Parathyroid adenoma (tissue), 2 donors: ENCODE measurements around the gene HS3ST5.
"Not testable (repeated sequence)": the region's sequence is repeated elsewhere in the genome, so short reads cannot be mapped to it uniquely, and the experiment has no call there.

Source experiments
- H2AFZ ChIP-seq: fragments of 300-600 bp; sonication (generic); one replicate; pipeline ENCODE4 v1.7.0; 2017; ENCODE audit warnings: antibody characterized with exemption, mild to moderate bottlenecking
- H3K27ac ChIP-seq: fragments of 300-600 bp; sonication (generic); one replicate; pipeline ENCODE4 v1.7.0; 2017
- H3K27me3 ChIP-seq: fragments of 300-600 bp; sonication (generic); one replicate; pipeline ENCODE4 v1.7.0; 2017; ENCODE audit warnings: low read length; ENCODE audit not compliant: control insufficient read depth, insufficient read depth
- H3K36me3 ChIP-seq: fragments of 300-600 bp; sonication (generic); one replicate; pipeline ENCODE4 v1.7.0; 2017; ENCODE audit warnings: low read length; ENCODE audit not compliant: control insufficient read depth, insufficient read depth
- H3K4me1 ChIP-seq: fragments of 300-600 bp; sonication (generic); one replicate; pipeline ENCODE4 v1.7.0; 2017; ENCODE audit warnings: control low read depth
- H3K4me2 ChIP-seq: fragments of 300-600 bp; sonication (generic); one replicate; pipeline ENCODE4 v1.7.0; 2017; ENCODE audit warnings: low read length
- H3K4me3 ChIP-seq: fragments of 300-600 bp; sonication (generic); one replicate; pipeline ENCODE4 v1.7.0; 2017; ENCODE audit warnings: low read depth, low read length
- H3K79me2 ChIP-seq: fragments of 300-600 bp; sonication (generic); one replicate; pipeline ENCODE4 v1.7.0; 2017; ENCODE audit warnings: control low read depth
- H3K9ac ChIP-seq: fragments of 300-600 bp; sonication (generic); one replicate; pipeline ENCODE4 v1.7.0; 2017; ENCODE audit warnings: mild to moderate bottlenecking
- H3K9me3 ChIP-seq: fragments of 300-600 bp; sonication (generic); one replicate; pipeline ENCODE4 v1.7.0; 2017; ENCODE audit warnings: low read length; ENCODE audit not compliant: control insufficient read depth
- TF ChIP-seq, protein P1 (sequence below): fragments of 300-600 bp; sonication (generic); IDR thresholded peaks from one replicate; pipeline ENCODE4 v1.7.0; 2017; ENCODE audit warnings: antibody characterized with exemption, mild to moderate bottlenecking
- donor health status: primary hyperparathyroidism.

Gene HS3ST5

DNA sequence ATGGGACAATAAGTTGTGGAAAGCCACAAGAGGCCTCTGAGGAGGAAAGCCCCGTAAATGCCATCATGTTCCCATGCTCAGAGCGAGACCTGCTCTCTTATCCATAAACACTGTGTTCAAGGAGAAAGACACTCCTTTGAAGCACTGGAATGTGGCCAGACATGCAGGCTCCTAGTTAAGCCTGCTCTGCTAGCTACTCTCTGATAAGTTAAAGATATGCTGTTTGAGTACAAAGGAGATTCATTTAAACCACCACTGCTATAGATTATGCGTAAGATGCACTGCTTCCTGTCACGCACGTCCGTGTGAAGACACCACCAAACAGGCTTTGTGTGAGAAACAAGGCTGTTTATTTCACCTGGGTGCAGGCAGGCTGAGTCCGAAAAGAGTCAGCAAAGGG, 331.3 kb downstream of the HS3ST5 start:
- H3K9me3 ChIP-seq, H3K4me2 ChIP-seq, H3K27ac ChIP-seq, H3K36me3 ChIP-seq, H3K4me1 ChIP-seq, H3K79me2 ChIP-seq, H3K27me3 ChIP-seq, H2AFZ ChIP-seq, H3K4me3 ChIP-seq, H3K9ac ChIP-seq: not testable (repeated sequence)

DNA sequence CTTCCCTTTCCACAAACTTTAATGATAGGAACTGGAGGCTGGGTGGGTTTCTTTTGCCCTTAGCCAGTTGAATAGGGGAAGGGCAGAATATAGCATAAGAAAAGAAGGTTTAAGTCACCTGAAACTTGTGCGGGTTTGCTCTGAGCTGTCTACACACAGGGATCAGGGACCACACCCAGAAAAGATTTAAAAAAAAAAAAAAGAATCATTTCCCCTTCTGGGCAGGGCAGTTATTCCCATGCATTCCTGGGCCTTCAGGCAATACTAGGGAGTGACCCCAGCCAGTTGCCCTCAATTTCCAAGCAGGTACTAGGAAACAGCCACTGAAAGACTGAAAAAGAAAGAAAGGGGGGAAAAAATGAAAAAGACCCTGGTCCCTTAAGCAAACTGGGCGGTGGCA, 332.3 kb downstream of the HS3ST5 start:
- H3K4me1 ChIP-seq: no peaks in the 10 kb centered on the region
- no peak overlapping the region for H3K27ac ChIP-seq
- H3K27me3 ChIP-seq: no peaks in the 10 kb centered on the region
- TF ChIP-seq, protein P1, sequence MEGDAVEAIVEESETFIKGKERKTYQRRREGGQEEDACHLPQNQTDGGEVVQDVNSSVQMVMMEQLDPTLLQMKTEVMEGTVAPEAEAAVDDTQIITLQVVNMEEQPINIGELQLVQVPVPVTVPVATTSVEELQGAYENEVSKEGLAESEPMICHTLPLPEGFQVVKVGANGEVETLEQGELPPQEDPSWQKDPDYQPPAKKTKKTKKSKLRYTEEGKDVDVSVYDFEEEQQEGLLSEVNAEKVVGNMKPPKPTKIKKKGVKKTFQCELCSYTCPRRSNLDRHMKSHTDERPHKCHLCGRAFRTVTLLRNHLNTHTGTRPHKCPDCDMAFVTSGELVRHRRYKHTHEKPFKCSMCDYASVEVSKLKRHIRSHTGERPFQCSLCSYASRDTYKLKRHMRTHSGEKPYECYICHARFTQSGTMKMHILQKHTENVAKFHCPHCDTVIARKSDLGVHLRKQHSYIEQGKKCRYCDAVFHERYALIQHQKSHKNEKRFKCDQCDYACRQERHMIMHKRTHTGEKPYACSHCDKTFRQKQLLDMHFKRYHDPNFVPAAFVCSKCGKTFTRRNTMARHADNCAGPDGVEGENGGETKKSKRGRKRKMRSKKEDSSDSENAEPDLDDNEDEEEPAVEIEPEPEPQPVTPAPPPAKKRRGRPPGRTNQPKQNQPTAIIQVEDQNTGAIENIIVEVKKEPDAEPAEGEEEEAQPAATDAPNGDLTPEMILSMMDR: no peak
- H3K36me3 ChIP-seq: no peaks in the 10 kb centered on the region
- H3K9ac ChIP-seq: no peak overlapping the region
- H3K79me2 ChIP-seq: no peaks in the 10 kb centered on the region
- no peak overlapping the region for H3K4me3 ChIP-seq
- no peak overlapping the region for H2AFZ ChIP-seq
- H3K9me3 ChIP-seq: no peaks in the 10 kb centered on the region
- H3K4me2 ChIP-seq: no peak overlapping the region

DNA sequence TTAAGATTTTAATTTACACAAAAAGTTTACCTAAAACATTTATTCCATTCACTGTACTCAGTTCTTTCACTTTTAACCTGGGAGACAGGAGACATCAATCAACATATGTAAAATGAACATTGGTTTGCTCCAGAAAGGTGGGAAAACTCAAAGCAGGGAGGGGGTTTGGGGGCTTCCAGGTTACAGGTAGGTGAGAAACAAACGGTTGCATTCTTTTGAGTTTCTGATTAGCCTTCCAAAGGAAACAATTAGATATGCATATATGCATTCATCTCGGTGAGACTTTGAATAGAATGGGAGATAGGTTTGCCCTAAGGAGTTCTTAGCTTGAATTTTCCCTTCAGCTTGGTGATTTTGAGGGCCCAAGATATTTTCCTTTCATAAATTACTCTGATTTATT, 333.6 kb downstream of the HS3ST5 start:
- H3K27ac ChIP-seq: no peak overlapping the region
- H3K36me3 ChIP-seq: no peaks in the 10 kb centered on the region
- no peak overlapping the region for H2AFZ ChIP-seq
- no peak overlapping the region for H3K4me2 ChIP-seq
- H3K27me3 ChIP-seq: no peaks in the 10 kb centered on the region
- H3K9me3 ChIP-seq: no peaks in the 10 kb centered on the region
- H3K79me2 ChIP-seq: no peaks in the 10 kb centered on the region
- H3K4me3 ChIP-seq: no peak overlapping the region
- H3K9ac ChIP-seq: no peak overlapping the region
- H3K4me1 ChIP-seq: no peaks in the 10 kb centered on the region
- TF ChIP-seq, protein P1: no peak

DNA sequence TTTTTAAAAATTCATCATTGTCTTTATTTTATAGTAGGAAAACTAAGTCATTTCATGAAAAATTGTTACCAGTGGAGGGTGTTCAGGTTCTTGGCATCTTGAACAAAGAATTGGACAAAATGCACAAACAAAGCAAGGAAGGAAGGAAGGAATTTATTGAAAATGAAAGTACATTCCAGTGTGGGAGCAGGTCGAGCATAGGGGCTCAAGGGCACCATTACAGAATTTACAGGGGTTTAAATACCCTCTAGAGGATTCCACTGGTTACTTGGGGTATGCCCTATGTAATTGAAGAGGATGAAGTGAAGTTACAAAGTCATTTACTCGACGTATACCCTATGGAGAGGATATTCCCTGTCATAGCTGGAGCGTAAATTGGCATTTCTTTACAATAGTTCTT, 334.5 kb downstream of the HS3ST5 start:
- Histone ChIP-seq H3K79me2 (no peaks in the 10 kb centered on the region), H3K36me3 (no peaks in the 10 kb centered on the region), H2AFZ (no peak overlapping the region), H3K4me3 (no peak overlapping the region), H3K27me3 (no peaks in the 10 kb centered on the region), H3K4me1 (no peaks in the 10 kb centered on the region), H3K9me3 (no peaks in the 10 kb centered on the region), H3K9ac (no peak overlapping the region), H3K27ac (no peak overlapping the region), H3K4me2 (no peak overlapping the region)
- TF ChIP-seq, protein P1: no peak

DNA sequence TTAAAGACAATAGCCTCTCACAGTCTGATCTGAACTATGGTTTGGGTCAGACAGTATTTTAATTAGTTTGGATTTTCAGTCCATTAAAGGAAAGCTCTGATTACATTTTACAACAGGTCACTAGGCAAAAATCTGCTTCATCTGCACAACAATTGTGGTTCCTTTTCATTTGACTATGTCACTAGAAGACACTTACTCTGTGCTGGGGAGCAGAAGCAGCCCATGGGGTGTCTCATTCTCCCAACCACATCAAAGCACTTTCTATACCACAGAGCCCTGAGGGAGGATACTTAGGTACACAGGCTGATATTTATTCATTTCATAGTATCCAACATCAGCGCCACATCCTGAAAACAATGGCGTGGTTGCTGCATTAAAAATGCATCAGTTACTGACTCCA, 335.3 kb downstream of the HS3ST5 start:
- no peaks in the 10 kb centered on the region for H3K4me1 ChIP-seq
- no peak overlapping the region for H3K4me2 ChIP-seq
- no peak overlapping the region for H3K9ac ChIP-seq
- no peak overlapping the region for H3K4me3 ChIP-seq
- no peaks in the 10 kb centered on the region for H3K79me2 ChIP-seq
- TF ChIP-seq, protein P1: no peak
- H2AFZ ChIP-seq: no peak overlapping the region
- H3K36me3 ChIP-seq: no peaks in the 10 kb centered on the region
- no peak overlapping the region for H3K27ac ChIP-seq
- H3K9me3 ChIP-seq: no peaks in the 10 kb centered on the region
- no peaks in the 10 kb centered on the region for H3K27me3 ChIP-seq
